DMS53 (cell line): ENCODE data around the gene CEP85L.
"Not testable (repeated sequence)": the region's sequence is repeated elsewhere in the genome, so short reads cannot be mapped to it uniquely, and the experiment has no call there.

Experiments used
- DNase-seq: peaks from one replicate; lab custom pipeline; 2025; lab: John Stamatoyannopoulos, UW

The CEP85L gene

DNA sequence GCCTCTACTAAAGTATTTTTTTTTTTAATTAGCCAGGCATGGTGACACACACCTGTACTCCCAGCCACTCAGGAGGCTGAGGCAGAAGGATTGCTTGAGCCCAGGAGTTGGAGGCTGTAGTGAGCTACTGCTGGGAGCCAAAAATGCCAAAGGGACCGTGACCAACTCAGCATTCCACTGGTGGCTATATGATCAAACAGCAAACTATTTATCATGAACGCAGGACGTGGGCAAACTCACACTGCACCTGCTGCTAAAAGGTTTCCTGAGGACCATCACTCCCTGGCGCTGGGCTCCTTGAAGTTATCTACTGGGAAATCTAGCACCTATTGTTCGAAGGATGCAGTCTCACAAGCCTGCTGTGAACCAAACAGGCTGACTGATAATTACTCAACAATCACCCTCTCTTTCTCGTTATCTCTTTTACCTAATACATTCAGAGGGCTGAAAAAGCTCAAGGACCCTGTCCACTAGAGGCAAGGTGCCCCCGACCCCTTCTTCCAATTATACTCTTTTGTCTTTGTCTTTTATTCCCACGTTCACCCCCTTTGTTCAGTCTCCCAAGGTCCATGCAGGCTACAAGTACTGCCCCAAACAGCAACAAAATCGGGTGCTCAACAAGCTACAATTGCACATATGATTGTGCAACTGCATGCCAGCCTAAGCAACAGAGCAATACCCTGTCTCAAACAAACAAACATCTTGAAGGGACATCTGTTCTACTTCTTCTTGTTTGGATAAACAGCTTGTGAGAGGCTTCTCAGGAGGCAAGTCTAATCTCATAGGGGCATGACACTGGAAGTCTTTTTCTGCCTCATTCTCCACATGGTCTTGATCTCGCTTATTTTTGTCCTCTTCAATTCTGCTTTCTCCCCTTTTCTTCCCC is 151.0 kb downstream of the CEP85L start:
- no peak for DNase-seq

DNA sequence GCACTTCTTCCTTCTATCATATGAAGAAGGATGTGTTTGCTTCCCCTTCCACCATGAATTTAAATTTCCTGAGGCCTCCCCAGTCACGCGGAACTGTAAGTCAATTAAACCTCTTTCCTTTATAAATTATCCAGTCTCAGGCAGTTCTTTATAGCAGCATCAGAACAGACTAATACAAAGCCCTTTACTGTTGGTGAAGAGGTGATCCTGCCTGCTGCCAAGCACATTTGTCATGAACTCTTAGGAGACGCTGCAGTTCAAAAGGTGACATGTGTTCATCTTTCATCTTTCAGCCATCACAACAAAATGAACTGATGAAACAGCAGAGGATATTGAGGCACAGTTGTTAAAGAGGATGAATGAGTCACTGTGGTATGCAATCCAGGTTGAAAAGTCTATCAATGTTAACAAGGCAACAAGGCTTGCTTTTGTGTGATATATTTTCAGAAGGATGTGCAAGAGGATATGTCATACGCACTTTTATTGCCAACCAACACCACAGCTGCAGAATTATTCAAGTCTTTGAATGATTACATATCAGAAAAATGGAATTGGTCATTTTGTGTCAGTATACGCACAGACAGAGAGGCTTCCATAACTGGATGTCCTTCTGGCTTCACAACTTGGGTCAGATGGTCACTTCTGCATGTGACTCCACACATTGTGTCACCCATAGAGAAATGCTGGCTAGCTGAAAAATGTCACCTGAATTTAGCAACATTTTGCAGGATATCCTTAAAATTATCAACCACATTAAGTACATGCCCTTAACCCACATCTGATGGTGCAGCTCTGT is 155.7 kb downstream of the CEP85L start:
- no peak for DNase-seq

DNA sequence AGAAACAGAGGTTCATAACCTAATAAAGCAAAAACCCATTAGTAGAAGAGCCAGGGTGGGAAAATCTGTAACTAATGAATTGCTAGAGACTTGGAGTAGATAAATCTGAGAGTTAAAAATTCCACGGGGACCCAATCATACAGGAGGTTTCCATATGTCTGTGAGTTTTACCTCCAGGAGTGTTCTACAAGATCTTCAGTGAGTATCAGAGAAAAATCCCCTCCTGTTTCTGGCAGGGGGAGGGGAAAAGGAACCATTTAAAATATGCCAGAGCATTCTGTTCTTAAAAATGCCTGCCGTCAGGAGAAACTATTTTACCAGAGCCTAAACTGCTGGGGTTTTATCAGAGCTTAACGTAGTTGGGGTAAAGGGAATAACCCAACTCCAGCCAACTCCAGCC is 157.3 kb downstream of the CEP85L start:
- no peak for DNase-seq

DNA sequence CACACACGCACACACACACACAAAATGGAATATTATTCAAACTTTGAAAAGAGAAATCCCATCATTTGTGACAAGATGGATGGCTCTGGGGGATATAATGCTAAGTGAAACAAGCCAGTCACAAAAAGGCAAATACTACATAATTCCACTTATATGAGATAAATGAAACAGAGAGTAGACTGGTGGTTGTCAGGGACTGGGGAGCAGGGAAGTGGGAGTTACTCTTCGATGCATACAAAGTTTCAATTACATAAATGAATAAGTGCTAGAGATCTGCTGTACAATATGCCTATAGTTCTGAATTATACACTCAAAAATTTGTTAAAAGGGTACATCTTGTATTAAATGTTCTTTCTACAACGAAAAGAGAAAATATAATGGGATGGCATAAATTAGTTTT is 161.4 kb downstream of the CEP85L start:
- no peak for DNase-seq

DNA sequence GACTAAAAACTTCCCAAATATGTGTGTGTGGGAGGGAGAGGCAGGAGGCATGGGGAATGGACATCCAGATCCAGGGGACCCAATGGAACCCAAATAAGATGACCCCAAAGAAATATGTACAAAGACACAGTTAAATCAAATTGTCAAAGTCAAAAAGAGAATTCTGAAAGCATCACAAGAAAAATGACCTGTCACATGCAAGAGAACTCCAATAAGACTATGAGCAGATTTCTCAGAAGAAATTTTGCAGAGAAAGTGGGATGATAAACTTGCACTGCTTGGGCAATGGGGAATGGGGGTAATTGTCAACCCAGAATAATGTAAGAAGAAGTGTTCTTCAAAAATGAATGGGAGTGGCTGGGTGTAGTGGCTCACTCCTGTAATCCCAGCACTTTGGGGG is 162.8 kb downstream of the CEP85L start:
- no peak for DNase-seq

DNA sequence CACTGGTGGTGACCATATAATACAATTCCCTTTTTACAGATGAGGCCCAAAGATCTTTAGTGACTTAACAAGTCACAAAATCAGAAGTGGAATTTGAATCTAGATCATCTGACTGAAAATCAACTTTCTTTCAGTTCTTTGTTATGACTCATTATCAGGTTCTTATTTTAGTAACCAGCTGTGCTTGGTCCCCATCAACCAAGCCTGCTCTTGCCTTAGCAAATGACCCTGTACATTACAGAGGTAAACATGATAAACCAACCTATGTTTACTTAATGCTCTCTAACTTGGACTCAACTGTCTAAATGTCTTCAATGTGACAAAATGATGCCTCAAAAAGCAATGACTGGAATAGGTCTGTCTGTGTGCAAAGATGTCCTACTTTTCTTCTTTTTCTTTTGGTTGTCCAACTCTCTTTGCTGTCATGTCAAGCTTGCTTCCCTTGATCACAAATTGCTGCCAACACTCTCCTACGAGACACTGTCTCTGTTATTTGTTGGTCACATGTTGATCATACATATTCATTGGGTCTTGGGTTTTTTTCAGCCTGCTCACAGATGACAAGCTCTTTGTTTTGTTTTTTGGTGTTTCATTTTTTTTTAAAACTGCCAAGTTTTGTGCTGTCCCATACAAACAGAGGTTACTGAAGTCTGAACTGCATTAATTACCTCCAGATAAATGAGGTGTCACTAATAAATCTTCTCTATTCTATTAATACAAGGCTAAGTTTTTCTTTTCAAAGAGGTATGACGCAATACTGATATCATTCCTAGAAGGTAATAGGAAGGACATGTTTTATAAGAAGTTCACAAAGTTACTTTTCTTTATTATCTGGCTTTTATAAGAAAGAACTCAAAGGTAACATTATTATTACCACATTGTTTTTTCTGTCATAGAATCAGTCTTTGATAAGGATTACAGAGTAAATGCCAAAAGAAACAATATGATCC is 165.5 kb downstream of the CEP85L start:
- no peak for DNase-seq

DNA sequence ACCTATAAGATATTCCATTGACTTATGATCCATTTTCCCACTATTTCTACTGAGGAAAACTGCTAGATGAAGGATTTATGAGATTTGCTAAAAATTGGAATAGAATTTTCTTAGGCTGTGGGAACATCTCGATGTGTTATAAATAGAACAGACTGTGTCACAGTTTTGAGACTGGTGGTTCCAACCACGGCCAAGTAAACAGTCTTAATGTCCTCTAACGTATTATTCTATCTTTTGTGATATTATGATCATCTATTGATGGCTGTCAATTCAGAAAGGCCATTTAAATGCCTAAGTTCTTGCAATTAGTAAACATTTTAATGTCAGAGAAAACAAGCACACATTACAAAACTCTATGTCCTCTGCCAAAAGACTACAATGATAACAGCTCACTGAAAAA is 174.8 kb downstream of the CEP85L start:
- DNase-seq, result no peak

DNA sequence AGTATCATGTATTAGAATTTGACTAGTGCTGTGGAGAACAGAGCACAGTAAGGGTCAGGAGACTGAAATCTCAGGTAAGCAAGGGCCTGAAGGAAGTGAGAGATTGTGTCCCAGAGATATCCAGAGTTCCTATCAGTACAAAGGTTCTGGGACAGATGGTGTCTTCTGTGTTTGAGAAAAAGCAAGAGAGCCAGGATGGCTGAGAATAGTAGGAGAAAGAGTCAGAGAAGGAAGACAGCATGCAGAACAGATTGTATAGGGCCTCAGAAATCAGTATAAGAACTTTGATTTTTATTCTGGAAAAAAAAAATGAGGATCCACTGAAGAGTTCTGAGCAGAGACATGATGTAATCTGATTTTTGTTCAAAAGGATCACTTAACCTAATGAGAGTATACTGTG is 178.1 kb downstream of the CEP85L start:
- no peak for DNase-seq

DNA sequence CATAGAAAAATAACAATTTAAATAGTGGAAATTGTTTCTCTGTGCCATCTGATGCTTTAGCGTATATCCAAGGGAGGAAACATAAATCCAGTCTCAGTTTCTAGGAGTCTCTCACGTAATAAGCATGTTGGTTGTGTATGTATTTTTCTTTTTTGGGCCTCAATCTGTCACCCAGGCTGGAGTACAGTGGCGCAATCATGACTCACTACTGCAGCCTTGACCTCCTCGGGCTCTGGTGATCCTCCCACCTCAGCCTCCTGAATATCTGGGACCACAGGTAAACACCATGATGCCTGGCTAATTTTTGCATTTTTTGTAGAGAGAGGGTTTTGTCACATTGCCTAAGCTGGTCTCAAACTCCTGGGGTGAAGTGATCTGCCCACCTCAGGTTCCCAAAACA is 181.9 kb downstream of the CEP85L start:
- peak; percentile 84 for DNase-seq

DNA sequence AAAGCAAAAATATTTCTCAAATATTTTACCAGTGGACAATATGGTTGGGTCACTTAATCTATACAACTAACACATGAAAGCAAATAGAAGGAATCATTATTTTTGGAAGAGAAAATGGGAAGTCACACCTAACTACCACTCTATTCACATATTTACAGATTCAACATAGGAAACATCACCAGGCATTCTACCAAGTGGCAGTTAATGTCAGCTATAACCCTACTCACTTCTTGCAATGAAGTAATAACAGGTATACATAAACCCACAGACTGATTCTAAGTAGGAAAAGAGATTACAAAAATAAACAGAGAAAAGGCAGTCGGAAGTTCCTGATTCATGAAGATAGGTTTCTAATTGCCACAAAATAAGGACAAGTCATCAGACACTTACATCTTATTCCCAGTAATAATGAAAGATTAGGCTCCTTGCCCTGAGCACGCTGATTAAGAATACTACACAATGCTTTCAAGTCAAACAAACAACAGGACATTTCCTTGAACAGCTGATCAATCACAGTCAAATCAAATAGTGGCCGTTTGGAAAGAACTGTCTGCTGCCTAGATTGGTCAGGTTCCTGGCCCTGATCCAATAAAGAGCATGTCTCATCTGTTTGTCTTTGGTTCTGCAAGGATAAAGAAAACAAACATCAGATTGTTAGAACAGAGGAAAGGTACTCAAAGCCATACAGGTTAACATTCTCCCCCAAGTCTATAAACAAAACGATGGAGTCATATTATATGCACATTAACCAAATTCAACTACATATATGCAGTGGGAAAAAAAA is 182.5 kb downstream of the CEP85L start:
- peak; percentile 97 for DNase-seq

DNA sequence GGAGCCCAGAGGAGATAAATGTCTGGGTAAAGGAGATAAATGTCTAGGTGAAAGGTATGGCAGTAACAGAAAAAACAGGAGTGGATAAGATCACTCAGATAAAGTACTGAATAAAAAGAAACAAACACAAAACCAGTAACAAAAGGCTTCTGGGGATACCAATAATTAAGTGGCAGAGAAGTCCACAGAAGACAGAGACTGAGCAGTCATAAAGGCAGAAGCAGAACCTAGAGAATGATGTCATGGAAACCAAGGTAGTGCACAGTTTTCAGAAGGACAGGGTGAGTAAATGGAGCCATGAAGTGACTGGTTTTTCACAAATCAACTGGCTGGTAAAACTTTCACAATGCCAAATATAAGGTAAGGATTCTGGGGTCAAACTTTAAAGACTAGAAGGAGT is 184.2 kb downstream of the CEP85L start:
- peak; percentile 5 for DNase-seq

DNA sequence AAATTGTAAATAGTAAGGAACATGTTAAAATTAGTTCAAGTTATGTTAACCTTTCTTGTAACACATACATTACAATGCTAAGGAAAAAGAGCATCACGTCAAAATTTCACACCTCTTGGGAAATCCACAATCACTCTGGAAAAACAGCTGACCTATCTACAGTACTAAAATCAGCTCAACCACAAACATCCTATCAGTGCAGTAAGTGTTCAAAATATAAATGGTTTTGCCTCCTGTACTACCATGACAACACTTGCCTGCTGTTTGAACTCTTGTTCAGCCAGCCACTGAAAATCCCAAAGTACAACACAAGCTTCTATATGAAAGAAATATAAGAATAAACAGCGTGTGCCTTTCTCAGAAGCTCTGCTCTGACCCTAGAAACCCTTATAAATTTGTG is 186.8 kb downstream of the CEP85L start:
- DNase-seq, result no peak

DNA sequence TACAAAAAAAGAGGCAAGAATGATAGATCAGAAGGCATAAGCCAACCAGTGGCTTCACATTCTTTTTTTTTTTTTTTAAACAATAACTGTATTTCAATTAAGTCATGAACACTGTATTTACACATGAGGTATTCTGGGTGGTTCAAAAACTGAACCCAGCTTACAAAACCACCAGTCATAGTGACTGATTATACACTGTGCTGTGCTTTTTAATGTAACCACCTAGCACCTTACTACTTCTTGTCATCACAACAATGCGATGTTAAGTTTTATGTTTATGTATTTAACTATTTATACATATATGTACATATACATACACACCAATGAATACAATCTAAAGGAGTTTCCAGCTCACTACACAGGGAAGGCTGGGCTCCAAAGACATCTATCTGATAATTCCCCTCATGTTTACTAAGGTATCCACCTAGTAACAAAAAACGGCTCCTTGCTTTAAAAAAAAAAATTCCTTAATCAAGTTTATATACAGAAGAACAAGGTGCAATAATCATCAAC is 190.4 kb downstream of the CEP85L start:
- DNase-seq, result no peak

DNA sequence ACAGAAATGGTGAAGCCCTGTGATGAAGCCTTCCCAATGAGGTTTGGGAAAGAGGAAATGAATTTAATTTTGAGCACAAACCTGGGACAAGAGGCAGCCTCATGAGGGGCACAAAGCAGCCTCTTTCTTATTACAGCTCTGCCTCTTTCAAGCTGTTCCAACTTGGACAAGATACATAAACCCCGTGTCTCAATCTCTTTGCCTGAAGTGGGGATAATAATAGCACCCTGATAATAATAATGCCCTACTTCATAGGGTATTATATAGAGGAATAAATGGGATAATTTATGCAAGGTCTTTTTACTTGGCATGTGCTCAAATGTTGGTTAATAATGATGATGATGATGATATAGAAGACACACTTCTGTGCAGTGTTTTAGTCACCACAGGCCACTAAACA is 194.4 kb downstream of the CEP85L start:
- DNase-seq, result no peak

DNA sequence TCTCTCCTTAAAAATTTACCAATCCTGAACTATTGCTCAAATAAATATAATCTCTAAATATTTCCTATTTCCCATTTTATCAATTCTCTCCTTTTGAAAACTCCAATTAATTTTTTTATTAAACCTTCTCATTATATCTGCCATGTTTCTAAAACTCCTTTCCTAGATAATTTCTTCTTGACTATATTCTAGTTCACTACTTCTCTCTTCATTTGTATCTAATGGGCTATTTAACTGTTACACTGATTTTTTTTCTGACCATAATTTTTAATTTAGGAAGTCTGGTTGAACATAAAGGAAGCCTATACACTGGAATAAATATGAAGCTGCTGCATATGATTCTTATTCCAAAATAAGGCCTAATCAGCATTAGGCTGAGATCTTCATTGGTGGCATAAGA is 199.6 kb downstream of the CEP85L start:
- no peak for DNase-seq

DNA sequence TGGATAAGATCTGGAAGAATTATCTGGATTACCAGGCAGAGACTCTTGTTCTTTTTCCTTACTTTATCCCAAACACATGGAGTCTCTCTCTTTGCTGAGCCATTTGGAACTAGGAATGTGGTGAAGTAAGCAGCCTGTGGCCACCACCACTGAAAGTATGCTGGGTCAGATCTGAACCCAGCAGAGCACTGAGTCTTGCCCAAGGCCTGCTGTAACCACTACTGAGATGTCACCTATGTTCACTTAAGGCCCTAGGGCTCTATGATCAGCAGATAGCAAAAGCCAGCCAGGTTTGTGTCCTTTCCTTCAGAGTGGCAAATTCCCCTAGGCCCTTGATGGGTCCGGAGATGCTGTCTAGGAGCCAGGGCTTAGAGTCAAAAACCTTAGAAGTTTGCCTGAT is 206.6 kb downstream of the CEP85L start:
- no peak for DNase-seq

DNA sequence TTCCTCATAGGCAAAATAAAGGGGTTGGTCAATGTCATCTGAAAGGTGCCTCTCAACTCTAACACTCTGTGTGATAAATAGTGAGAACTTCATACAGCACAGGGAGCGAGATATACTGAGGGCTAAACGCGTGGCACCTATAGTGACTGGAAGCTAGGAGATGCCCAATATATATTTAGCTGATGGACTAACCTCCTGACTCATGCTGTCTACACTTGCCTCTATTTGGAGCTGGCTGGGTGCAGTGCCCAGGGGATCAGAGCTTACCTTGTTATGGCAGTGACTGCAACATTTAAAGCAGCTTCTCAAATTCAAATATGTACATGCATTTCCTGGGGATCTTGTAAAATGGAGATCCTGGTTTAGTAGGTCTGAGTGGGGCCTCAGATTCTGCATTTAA is 214.9 kb downstream of the CEP85L start:
- peak; percentile 19 for DNase-seq

DNA sequence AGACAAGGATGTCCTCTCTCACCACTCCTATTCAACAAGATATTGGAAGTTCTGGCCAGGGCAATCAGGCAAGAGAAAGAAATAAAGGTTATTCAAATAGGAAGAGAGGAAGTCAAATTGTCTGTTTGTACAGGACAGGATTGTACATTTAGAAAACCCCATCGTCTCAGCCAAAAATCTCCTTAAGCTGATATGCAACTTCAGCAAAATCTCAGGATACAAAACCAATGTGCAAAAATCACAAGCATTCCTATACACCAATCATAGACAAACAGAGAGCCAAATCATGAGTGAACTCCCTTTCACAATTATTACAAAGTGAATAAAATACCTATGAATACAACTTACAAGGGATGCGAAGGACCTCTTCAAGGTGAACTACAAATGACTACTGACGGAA is 217.2 kb downstream of the CEP85L start:
- not testable (repeated sequence) for DNase-seq

DNA sequence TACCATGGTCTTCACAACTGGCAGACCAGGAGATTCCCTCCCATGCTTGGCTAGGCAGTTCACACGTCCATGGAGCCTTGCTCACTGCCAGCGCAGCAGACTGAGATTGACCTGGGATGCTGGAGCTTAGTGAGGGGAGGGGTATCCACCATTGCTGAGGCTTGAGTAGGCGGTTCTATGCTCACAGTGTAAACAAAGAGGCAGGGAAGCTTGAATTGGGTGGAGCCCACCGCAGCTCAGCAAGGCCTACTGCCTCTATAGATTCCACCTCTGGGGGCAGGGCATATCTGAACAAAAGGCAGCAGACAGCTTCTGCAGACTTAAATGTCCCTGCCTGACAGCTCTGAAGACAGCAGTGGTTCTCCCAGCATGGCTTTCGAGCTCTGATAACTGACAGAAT is 230.1 kb downstream of the CEP85L start:
- DNase-seq, result not testable (repeated sequence)

DNA sequence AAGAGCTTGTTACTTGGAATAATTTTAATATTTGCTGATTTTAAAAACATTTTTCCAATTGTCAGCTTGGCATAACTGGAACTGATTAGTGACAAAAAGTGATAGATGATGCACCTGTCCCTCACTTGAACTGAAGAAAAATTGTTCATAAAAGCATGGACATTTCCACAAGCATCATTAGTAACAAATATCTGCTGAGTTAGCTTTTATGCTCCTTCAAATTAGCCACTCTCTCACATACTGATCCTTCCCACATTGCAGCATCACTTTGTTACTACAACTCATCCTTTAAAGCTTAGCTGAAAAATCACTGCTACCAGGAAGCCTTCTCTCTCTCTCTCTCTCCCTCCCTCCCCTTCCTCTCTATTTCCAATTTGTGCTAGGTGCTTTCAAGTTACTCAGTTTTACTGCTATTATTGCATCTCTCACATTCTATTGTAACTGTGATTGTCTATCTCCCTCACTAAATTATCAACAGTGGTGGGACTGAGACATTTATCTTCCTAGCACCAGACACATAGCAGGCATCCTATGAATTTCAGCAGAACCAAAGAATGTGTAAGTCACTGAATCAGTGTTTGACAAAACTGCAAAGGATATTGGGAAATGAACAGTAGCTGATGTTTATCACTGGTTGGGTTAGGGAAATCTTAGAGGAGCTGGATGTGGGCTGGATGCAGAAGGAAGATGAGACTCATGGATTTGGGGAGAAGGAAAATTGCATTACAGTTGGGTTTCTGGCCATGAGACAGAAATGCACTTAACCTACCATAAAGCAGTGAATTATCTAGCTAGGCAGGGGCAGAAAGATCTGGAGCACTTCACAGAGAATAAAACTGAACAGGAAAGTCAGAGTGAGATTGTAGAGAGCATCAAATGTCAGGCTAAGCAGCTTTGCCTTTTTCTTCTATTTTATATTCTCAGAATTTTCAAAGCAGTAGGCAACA is 231.7 kb downstream of the CEP85L start:
- DNase-seq, result no peak
